ENCODE data around the gene COL11A2.
"Not testable (repeated sequence)": the region's sequence is repeated elsewhere in the genome, so short reads cannot be mapped to it uniquely, and the experiment has no call there.

The COL11A2 gene

DNA sequence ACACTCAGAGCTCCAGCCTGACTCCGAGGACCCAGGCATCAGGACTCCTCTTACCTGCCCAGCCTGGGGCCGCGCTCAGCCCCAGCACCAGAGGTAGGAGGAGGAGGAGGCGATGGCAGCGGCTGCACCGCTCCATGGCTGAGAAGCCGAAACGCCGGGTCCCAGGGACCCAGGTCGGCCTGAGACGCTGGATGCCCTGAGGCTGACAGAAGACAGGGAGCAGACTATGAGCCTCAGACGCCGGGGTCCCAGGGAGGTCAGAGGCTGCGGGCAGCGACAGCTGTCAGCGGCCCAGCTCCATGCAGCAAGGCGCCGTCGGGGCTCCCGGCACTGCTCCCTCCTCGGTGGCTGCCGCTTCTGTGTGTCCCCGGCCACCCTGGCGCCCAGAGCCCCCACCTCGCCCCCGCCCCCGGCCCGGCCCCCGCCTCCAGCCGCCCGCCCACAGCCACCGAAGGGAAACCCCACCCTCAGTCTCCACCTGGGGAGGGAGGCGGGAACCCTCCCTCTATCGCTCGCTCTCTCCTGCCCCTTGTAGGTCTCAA lies at the start of gene COL11A2:
Gene COL11A2 (minus strand): TSS at position 363 of the 542 bp plus-strand sequence. CDS start 227 bp downstream, at position 136.
- DNase-seq, result peak; percentile 52

DNA sequence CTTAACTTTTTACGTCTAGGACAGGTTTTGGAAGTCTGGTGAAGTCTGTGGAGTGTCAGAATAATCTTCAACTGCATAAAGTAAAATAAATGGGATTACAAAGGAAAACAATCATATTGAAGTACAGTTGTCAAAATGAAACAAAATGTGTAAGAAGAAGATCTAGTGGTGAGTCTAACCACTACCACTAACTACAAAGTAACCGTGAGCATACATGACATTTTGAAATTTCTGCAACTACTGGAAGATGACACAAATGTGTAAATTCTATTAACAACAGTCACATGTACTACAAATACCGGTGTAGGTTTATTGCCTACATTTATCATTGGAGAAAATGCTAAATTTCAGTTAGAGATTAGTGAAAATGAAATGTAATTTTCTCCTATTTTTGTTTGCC lies 49.7 kb upstream of the COL11A2 start:
- DNase-seq, result no peak

DNA sequence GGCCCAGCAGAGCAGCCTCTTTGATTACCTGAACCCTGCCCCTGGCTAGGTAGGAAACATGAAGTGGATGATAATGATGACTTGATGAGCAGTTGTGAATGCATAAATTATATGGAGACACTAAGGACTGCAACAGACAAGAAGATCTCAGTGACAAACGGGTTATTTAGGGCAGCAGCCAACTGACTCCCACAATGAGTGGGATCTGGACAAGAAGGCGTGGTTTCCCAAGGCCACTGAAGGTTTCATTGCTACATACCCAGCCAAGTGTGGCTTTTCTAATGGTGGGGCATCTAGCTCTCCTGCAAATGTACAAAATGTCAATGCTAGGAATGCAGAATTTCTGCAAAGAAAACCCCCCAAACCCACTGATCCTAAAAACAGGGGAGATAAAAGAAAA lies 45.5 kb upstream of the COL11A2 start:
- no peak for DNase-seq

DNA sequence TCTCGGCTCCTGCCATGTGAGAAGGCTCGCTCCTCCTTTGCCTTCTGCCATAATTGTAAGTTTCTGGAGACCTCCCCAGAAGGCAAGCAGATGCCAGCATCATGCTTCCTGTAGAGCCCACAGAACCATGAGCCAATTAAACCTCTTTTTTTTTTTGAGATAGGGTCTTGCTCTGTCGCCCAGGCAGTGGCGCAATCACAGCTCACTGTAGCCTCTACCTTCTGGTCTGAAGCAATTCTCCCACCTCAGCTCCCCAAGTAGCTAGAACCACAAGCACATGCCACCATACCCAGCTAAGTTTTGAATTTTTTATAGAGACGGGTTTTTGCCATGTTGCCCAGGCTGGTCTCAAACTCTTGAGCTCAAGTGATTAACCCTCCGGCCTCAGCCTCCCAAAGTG lies 44.6 kb upstream of the COL11A2 start:
- DNase-seq, result no peak

DNA sequence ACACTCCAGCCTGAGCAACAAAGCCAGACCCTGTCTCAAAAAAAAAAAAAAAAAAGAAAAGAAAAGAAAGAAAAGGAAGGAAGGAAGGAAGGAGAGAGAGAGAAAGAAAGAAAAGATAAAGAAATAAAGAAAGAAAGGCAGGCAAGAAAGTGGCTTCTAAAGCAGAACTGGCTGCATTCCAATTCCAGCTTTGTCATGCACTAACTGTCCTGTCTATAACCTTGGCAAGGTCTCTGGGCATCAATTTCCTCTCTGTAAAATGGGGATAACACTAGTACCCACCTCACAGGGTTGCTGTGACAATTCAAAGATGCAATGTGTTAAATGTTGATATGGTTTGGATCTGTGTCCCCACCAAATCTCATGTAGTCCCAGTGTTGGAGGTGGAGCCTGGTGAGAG lies 44.1 kb upstream of the COL11A2 start:
- DNase-seq, result no peak

DNA sequence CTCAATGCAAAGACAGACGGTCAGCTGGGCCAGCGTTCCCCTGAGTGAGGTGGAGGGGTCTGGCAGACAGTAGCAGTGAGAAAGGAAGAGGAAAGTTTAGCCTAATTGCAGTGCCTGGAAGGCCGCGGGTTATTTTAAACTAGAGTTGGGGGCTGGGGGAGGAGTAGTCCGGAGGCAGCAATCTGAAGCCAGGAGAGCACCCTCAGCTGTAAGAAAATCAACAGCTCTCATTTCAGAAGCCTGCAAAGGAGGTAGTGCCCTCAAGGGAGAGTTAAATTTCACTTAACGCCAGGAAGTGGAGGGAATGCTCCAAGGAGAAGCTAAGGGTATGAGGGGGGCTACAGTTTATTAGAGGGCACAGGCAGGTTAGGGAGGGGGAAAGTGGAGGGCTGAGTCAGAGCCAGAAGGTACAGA lies 43.0 kb upstream of the COL11A2 start:
- DNase-seq, result no peak

DNA sequence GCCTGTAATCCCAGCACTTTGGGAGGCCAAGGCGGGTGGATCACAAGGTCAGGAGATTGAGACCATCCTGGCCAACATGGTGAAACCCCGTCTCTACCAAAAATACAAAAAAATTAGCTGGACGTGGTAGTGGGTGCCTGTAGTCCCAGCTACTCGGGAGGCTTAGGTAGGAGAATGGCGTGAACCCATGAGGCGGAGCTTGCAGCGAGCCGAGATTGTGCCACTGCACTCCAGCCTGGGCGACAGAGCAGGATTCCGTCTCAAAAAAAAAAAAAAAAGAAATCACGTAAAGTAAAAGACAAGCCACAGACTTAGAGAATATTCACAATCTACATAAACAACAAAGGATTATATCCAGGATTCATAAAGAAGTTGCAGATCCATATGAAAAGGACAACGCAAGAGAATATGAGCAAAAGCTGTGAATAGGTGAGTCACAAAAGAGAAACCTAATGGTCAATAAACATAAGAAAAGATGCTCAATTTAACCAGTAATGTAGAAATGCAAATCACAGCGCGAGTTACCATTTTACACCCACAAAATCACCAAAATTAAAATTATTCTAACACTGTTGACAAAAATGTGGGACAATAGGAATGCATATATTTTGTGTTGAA lies 34.3 kb upstream of the COL11A2 start:
- not testable (repeated sequence) for DNase-seq

DNA sequence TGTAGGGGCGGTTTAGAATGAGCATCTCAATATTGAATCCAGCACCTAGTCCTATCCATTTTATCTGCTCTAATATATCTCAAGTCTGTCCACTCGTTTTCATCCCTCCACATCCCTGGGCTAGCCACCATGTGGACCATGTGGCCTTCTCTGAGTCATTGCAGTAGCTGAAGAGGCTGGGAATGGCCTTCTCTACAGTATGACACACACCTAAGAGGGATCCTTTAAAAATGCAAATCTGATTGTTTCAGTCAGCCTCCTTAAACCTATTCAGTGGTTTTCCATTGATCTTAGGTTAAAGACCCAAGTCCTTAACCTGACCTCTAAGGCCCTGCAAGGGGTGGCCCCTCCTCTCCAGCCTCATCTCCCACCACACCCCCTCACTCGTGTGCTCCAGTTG lies 25.4 kb upstream of the COL11A2 start:
- DNase-seq, result no peak

DNA sequence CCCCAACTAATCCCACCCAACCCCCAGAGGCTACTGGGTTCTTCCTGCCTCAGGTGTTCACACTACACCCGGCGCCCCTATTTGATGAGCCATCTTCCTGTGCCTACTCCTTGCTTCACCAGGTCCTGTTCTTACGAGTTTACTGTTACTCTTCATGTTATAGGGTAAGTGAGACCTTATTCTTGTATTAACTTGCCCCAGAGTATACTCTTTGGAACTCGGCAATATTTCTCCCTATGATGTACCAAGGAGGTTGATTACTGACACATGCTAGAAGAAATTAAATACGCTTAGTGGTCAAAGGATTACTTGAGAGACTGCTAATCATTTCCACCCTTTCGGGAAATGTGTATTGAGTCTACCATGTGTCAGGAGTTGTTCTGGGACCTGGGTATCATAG lies 25.0 kb upstream of the COL11A2 start:
- DNase-seq, result no peak

DNA sequence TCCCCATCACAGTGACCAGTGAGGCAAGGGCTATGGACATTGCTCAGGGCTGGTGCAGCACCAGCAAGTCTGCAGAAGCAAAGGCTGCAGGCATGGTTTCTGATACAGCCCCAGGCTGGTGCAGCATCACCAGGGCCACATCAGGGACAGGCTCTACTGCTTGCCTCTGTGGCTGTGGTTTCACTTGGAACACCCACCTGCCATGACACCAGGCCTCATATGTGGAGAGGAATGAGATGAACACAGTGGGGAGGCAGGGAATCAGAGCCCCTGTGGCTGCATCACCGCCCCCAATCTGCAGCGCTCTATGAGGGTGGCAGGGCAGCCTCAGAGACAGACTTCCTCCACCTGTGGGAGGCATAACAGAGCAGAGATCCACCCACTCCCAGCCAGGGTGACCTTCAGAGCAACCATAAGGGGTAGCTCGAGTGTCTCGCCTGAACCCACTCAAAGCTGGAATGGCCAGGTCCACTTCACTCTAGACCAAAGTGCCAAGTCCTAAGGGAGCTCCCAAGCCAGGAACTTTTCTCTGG lies 23.9 kb upstream of the COL11A2 start:
- DNase-seq, result no peak

DNA sequence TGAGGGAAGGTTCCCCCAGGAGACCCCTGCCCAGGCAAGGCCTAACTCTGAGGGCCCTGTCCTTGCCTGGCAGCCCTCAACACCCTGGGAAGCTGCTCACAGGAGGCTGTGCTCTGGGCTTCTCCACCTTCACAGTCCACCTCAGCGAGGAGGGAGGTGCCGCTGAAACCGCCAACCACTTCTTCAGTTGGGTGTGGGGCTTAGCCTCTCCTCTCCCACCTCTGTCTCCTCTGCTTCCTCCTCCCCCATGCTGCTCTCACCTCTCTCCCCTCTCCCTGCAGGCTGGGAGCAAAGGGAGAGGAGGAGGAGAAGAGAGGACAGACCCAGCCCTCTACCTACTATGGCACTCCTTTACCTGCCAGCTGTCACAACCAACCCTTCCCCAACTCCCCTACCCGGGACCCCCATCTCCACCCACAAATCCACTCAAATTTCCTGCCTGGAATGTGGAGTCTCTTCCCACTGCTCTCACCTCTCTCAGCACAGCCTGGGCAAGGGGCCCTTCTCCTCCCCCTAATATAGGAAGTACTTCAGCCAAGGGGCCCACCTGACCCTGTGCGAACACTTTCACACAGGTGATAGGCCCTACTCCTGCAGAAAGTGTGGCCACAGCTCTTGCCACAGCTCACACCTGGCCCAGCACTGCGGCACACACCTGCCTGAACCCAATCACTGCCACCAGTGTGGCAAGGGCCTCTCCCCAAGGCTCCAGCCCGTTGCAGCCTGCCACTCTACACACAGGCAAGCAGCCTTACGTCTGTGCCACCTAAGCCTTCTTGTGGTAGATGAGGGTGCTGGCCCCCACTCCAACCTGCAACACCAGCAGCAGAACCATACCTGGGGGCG lies 23.2 kb upstream of the COL11A2 start:
- DNase-seq, result no peak

DNA sequence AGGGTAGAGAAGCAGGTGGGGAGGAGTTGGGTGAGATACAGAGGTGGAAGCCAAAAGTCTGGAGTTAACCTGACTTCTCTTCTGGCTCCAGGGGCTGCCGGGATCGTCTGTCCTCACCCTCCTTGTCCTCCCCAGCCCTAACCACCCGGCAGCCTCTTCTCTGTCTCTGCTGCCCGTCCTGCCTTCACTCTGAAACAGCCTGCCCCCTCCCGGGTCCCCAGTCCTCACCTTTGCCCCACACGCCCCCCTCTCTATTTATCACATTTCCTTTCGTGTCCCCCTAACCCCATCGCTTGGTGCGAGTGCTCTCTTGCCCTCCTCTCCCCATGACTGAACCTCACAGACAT lies 21.7 kb upstream of the COL11A2 start:
- no peak for DNase-seq

DNA sequence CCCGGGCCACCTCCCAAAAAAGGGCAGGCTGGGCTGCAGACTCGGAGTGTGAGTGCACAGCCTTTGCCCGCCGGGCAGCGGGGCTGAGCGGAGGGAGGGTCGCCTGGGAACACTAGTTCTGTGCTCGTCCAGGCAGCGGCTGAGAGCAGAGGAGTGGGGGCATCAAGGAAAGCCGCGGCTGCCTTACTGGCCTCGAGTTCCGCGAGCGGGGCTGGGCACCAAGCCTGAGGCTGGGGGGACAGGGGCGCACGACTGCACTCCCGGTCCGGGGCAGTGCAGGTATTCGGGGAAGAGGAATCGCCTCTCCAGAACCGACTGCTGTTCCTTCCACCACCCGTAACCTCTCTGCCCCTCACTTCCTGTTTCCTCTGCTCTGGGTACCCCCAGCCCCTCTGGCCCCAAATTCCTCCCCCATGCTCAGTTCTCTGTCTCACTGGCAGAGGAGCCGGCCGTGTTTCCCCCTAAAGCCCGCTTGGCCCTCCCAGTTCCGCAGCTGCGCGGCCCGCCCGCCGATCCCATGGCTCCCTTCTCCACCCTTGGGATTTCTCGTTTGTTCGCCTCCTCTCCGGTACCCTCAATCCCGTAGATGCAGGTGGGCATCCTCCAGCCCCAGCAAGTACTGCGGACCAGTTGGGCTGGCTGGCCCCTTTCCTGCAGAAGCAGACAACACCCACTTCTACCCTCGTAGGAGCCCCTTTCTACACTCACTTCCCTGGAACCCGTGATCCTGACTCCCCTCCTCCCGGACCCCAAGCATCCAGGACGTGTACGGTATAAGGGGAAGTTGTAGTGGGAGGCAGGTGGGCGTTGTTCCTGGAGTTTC lies 21.1 kb upstream of the COL11A2 start:
- peak; percentile 8 for DNase-seq

DNA sequence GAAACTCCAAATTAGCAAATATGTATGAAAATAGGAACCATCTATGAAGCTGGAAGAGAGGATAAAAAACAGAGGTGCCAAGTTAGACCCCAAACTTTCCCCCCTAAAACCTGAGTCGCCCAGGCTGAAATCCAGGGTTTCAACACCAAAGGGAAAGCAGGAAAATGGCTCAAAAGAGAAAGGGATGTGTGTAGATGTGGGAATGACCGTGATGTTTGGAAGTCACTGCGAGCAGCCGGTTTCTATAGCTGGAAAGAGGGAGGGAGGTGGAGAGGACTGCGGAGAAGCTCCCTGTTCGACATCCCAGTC lies 20.5 kb upstream of the COL11A2 start:
- DNase-seq, result no peak

DNA sequence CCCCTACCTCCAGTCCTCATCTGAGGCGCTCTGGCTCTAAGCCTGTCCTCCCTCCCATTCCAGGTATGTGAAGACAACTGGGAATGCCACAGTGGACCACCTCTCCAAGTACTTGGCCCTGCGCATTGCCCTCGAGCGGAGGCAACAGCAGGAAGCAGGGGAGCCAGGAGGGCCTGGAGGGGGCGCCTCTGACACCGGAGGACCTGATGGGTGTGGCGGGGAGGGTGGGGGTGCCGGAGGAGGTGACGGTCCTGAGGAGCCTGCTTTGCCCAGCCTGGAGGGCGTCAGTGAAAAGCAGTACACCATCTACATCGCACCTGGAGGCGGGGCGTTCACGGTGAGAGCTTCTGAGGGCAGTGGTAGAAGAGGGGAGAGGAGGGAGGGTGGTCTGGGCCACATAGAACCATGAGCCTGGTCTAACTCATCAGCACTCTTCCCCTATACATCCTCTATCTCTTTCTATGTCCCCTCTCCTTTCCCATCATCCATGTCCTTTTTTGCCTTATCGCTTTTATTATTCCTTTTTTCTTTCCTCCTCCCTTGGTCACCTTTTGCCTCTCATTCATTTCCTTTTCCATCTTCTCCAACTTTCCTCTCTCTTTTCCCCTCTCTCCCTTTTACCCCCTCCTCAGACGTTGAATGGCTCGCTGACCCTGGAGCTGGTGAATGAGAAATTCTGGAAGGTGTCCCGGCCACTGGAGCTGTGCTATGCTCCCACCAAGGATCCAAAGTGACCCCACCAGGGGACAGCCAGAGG lies 19.6 kb upstream of the COL11A2 start:
- no peak for DNase-seq

DNA sequence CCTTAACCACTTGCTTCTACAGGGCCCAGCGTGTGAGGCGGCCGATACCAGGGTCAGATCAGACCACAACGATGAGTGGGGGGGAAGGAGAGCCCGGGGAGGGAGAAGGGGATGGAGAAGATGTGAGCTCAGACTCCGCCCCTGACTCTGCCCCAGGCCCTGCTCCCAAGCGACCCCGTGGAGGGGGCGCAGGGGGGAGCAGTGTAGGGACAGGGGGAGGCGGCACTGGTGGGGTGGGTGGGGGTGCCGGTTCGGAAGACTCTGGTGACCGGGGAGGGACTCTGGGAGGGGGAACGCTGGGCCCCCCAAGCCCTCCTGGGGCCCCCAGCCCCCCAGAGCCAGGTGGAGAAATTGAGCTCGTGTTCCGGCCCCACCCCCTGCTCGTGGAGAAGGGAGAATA lies 18.9 kb upstream of the COL11A2 start:
- no peak for DNase-seq

DNA sequence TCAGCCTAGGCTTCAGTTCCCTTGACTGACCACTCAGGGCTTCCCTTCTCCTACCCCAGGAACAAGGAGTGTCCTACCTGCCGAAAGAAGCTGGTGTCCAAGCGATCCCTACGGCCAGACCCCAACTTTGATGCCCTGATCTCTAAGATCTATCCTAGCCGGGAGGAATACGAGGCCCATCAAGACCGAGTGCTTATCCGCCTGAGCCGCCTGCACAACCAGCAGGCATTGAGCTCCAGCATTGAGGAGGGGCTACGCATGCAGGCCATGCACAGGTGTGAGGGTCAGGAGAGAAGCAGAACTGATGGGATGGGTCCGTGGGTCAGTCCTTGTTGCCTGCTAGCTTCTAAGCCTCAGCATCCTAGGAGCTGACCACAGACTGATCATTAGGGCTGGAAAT lies 17.6 kb upstream of the COL11A2 start:
- no peak for DNase-seq

DNA sequence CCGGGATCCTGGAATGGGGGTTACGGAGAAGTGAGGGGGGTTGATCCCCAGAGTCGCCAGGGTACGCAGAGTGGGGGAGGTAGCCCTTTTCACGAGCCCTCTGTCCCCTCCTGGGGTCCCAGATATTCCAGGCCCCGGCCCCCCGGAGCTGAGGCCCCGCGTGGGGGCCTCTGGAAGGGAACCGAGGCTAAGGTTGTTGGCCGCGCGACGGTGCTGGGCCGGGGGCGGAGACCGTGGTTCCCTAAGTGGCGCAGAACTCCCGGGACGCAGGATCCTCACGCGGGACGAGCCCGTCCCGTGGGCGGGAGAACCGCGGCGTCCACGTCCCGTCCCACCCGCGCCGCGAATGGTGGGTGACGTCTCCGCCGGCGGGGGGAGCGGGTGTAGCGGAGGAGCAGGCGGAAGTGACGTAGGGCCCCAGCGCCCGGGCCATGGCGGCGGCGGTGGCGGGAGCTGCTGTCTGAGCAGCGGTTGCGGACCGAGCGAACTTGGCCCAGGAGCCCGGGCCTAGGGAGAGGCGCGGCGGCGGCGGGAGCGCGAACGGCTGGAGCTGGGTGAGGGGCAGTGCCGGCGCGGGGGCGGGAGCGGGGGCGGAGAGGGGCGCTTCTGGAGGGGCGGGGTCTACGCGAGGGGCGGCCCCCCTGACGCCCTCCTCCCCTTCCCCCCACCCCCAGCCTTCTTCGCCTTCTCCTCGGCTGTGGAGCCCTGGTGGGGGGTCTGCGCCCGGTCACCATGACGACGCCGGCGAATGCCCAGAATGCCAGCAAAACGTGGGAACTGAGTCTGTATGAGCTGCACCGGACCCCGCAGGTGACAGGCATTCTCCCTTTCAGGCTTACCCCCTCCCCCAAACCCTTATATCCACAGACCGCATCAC lies 16.1 kb upstream of the COL11A2 start, which contains the start of gene RING1:
Gene RING1 (plus strand): TSS at position 410 of the 877 bp plus-strand sequence. CDS start 323 bp downstream, at position 733.
- DNase-seq, result peak; percentile 60

DNA sequence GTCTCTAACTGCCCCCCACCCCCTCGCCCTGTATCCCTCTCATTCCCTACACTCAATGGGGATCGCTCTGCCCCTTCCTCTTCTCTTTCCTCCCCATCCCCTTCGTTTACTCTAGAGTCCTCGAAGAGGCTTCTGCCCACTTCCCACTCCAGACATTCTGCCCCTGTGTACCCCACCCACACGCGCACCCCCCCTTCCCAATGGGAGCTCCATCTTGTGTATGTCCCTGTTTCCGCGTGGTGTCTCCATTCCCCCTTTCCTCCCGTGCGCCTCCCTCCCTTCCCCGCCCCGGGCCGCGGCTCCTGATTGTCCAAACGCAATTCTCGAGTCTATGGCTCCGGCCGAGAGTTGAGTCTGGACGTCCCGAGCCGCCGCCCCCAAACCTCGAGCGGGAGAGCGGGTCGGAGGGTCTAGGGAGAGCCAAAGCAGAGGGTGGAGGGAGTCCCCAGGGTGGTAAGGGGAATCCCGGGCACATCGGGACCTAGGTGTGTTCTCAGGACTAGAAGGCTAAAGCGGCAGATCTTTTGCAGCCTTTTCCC lies 15.4 kb upstream of the COL11A2 start:
- no peak for DNase-seq

DNA sequence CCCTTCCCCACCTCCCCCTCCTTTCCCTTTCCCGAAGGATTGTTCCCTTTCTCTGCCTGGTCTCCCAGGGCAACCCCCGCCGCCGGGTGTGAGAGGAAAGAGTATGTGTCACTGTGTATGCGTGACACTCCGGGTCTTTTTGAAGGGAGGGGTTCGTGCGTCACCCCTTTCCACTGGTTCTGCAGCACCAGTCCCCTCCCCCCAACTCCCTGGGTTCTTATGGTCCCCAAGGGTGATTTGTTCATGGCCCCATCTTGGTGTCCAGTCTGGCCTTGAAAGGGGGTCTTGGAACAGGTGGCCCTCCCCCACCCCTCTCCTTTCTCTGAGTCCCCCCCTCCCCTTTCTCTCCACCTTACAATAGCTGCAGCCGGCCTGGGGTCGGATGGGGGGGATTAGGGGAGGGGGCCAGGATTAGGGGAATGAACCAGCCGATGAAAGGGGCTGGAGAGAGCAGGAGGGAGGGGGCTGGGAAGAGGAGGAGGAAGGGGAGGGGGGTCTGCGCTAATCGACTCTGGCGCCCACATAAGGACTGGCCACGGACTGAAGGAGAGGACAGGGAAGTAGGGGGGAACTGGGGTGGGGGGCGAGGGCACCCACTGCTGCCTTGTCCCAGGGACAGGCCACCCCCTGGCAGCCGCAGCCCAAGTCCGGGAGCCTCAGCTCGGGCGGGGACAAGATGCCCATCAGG lies 14.7 kb upstream of the COL11A2 start:
- DNase-seq, result no peak
